ENCODE measurements around the gene PREP. TPM values are rescaled to one million over a fixed set of nuclear protein-coding genes. Genes with fewer than 3 reads are reported as not detected.

PREP gene
- polyA plus RNA-seq, 4 donors: 31.2 to 37.7 (median 33.9) TPM

Other genes with a start within 250 kb of the PREP start
- gene POPDC3, start 223.1 kb downstream of the PREP start, polyA plus RNA-seq (ENCODE audit: insufficient read length in 4 of 4): under 1 TPM; 0.20 to 0.32 (median 0.22) TPM